Measurements from ENCODE around the gene DNAH14.
A peak's percentile ranks its signal among the peaks of the same experiment; 100 is the strongest.
"Not testable (repeated sequence)": the region's sequence is repeated elsewhere in the genome, so short reads cannot be mapped to it uniquely, and the experiment has no call there.

The DNAH14 gene

GRCh38 chr1:225304996-225305395 is 375.5 kb downstream of the DNAH14 start:
- DNase-seq (ENCODE audit: low spot score), result no peak
- no peak overlapping the region for H3K27ac ChIP-seq
- TF ChIP-seq CTCF (IDR thresholded peaks at IDR 0.05), result no peak

GRCh38 chr1:225310544-225310943 is 381.1 kb downstream of the DNAH14 start:
- not testable (repeated sequence) for H3K4me3 ChIP-seq; DNase-seq (ENCODE audit: low spot score); H3K27ac ChIP-seq

More at GRCh38 chr1:225304996-225305395, 375.5 kb downstream of the DNAH14 start:
- H3K4me3 ChIP-seq, result no peak overlapping the region

GRCh38 chr1:225318706-225319575 is 389.5 kb downstream of the DNAH14 start:
- no peak for DNase-seq (ENCODE audit: low spot score)
- no peak overlapping the region for H3K27ac ChIP-seq
- peak; percentile 48 for TF ChIP-seq CTCF (IDR thresholded peaks at IDR 0.05)

GRCh38 chr1:225319871-225320270 is 390.4 kb downstream of the DNAH14 start:
- H3K27ac ChIP-seq, result no peak overlapping the region
- no peak for TF ChIP-seq CTCF (IDR thresholded peaks at IDR 0.05)
- no peak overlapping the region for H3K4me3 ChIP-seq
- no peak for DNase-seq (ENCODE audit: low spot score)

More at GRCh38 chr1:225318706-225319575, 389.5 kb downstream of the DNAH14 start:
- H3K4me3 ChIP-seq, result no peak overlapping the region

- DNase-seq (ENCODE audit: low spot score), result no peak
- no peak overlapping the region for H3K27ac ChIP-seq
- no peak for TF ChIP-seq CTCF (IDR thresholded peaks at IDR 0.05)
- H3K4me3 ChIP-seq, result no peak overlapping the region
Measured at GRCh38 chr1:225321784-225322183, 392.3 kb downstream of the DNAH14 start.

- no peak for DNase-seq (ENCODE audit: low spot score)
- Histone ChIP-seq H3K27ac (no peak overlapping the region), H3K4me3 (no peak overlapping the region)
- TF ChIP-seq CTCF (IDR thresholded peaks at IDR 0.05), result no peak
Measured at GRCh38 chr1:225329041-225329440, 399.6 kb downstream of the DNAH14 start.

GRCh38 chr1:225329996-225330395 is 400.5 kb downstream of the DNAH14 start:
- not testable (repeated sequence) for H3K27ac ChIP-seq; DNase-seq (ENCODE audit: low spot score)

GRCh38 chr1:225332686-225333085 is 403.2 kb downstream of the DNAH14 start:
- TF ChIP-seq CTCF (IDR thresholded peaks at IDR 0.05), result no peak
- no peak overlapping the region for H3K27ac ChIP-seq
- no peak for DNase-seq (ENCODE audit: low spot score)
- H3K4me3 ChIP-seq, result no peak overlapping the region

More at GRCh38 chr1:225329996-225330395, 400.5 kb downstream of the DNAH14 start:
- H3K4me3 ChIP-seq, result not testable (repeated sequence)

- H3K4me3 ChIP-seq; H3K27ac ChIP-seq; DNase-seq (ENCODE audit: low spot score): not testable (repeated sequence)
Measured at GRCh38 chr1:225335098-225335778, 405.8 kb downstream of the DNAH14 start.
